AG20443 (cell line): ENCODE data around the gene GORASP2.
A peak's percentile ranks its signal among the peaks of the same experiment; 100 is the strongest.

Experiments
- DNase-seq: peaks from one replicate; pipeline ENCODE4 v3.0.0; 2012; ENCODE audit warnings: low spot score, mixed read lengths

GORASP2 gene

GRCh38 chr2:170923799-170924198 is 5.3 kb upstream of the GORASP2 start:
- DNase-seq = no peak

DNA sequence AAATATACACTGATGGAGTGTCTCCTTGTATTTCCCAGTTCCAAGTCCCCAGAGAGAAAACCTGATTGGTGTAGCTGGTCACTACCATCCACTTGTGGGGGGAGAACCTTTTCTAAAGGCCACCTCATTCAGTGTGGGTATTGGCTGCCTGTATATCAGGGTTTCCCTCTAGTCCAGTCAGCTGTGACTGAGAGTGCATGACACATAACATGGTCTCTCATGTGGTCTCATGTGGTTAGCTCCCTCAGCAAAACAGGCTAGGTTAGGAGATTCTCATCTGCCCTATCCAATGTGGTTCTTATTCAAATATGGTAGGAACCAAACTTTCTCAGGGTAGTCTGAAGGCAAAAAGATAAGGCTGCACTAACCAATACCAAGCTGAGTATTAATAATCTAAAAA is 4.1 kb upstream of the GORASP2 start:
- no peak for DNase-seq

DNA sequence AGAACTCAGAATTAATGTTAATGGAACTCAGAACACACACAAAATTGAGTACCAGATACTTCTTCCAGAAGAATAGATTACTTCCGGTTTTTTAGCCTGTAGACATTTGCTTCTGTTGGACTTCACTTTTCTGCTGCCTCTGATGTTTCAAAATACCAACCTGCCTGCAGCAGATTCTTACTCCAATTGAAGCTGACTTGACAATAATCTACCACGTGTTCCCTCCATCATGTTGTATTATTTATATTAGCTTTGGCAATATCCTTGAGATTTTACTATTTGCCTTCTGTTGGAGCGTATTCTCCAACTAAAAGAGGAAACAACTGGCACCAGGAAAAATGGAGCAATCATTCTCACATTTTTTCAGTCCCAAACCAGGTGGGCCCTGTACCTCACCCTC is 3.1 kb upstream of the GORASP2 start:
- no peak for DNase-seq

DNA sequence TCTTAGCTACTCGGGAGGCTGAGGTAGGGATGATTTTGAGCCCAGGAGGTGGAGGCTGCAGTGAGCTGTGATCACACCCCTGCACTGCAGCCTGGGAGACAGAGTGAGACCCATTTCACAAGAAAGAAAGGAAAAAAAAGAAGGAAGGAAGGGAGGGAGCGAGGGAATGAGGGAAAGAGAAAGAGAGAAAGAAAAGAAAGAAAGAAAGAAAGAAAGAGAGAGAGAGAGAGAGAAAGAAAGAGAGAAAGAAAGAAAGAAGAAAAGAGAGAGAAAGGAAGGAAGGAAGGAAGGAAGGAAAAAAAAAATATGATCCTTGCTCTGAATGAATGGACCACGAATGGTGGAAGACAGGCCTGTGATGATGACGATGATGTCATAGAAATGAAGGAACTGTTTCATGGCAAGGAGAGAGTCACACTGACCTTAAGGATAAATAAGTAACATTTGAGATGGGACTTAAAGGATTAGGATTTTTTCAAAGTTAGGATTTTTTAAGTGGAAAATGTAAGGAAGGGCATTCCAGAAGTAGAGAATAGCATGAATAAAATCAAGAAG is 2.2 kb upstream of the GORASP2 start:
- no peak for DNase-seq

- DNase-seq = no peak
Observed at GRCh38 chr2:170928036-170928823, 823 bp upstream of the GORASP2 start.

DNA sequence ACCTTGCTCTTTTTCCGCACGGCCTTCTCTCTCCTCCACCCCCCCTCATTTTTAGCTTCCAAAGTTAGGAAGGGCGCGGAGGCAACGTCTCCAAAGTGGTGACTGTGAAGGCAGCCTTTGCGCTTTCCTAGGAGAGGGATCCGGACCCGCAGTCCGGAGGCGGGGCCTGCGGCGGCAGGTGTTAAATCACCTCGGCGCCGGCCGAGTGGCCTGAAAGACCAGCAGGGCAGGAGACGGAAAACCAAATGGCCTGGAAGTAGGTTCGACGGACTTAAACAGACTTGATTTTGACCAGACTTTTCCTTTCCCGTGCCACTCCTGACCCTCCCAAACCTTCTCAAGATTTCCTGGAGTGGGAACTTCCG is 615 bp downstream of the GORASP2 start:
- peak; percentile 57 for DNase-seq

DNA sequence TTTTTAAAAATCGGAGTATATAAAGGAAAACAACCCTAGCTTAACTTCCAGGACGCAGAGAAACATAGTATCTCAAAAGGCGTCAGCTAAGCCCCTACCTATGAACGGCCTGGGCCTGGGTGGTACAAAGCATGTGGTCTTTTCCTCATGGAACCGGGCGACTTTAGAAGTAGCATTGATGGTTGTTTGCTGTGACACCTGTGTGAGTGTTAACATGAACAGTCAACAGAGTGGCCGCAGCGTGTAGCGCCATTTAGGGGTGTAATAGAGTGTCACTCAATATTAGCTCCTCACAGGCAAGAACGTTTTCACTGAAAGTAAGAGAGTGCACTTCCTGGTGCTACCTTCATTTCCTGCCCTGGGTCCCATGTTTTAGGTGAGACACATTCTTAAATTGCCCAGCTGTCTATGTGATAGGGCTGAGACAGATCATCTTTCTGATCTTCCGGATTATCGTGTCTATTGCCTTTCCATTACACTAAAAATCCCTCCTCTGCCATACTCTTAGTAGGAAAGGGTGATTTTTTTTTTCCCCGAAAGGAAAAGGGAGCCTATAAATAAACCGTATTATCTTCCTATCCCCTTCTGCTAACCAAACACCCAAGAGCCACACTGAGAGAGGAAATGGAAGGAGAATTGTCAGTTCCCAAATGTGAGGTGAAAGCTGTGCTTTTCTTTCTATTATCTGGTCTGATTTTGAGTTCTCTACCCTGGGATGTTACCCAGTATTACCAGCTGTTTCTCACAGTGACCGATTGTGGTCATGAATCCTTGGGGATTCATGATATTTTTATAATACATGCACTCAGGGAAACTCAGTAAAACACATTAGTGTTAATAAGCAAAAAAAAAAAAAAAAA is 1.3 kb downstream of the GORASP2 start:
- DNase-seq = peak; percentile 31

- no peak for DNase-seq
Observed at GRCh38 chr2:170930991-170931266, 1.9 kb downstream of the GORASP2 start.

DNA sequence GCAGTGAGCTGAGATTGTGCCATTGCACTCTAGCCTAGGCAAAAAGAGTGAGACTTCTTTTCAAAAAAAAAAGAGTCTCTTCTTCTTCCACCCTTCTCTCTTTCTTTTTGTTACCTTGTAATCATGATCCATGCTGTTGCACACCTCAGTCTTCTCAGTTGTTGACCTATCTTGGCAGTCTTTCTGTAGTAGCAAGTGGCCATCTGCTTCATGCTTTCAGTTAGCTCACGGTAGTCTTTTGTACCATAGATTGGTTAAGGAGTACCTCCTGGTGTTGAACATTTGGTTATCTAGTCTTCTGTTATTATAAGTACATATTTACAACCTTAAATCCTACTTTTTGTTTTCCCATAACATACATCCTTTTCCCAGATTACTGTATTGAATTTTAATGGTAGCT is 3.1 kb downstream of the GORASP2 start:
- DNase-seq = no peak

- no peak for DNase-seq
Observed at GRCh38 chr2:170932948-170933347, 3.9 kb downstream of the GORASP2 start.

- no peak for DNase-seq
Observed at GRCh38 chr2:170937709-170938379, 8.8 kb downstream of the GORASP2 start.

- DNase-seq = no peak
Observed at GRCh38 chr2:170940066-170940465, 11.0 kb downstream of the GORASP2 start.

GRCh38 chr2:170942615-170943014 is 13.6 kb downstream of the GORASP2 start:
- no peak for DNase-seq

- DNase-seq = no peak
Observed at GRCh38 chr2:170943041-170943440, 14.0 kb downstream of the GORASP2 start.

DNA sequence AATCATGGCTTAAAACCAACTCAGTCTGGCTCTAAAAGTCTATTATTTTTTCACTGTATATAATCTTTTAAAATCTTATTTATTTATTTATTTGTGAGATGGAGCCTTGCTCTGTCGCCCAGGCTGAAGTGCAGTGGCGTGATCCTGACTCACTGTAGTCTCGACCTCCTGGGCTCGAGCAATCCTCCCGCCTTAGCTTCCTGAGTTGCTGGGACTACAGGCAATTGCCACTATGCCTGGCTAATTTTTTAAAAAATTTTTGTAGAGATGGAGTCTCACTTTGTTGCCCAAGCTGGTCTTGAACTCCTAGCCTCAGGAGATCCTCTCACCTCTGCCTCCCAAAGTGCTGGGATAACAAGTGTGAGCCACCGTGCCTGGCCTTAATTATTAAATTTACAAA is 14.5 kb downstream of the GORASP2 start:
- no peak for DNase-seq

- DNase-seq = no peak
Observed at GRCh38 chr2:170944545-170944944, 15.5 kb downstream of the GORASP2 start.

GRCh38 chr2:170949415-170949814 is 20.4 kb downstream of the GORASP2 start:
- no peak for DNase-seq

- no peak for DNase-seq
Observed at GRCh38 chr2:170950221-170950761, 21.2 kb downstream of the GORASP2 start.

- DNase-seq = no peak
Observed at GRCh38 chr2:170953941-170954340, 24.9 kb downstream of the GORASP2 start.

- no peak for DNase-seq
Observed at GRCh38 chr2:170963386-170963785, 34.3 kb downstream of the GORASP2 start.

GRCh38 chr2:170965446-170966225 is 36.6 kb downstream of the GORASP2 start:
- no peak for DNase-seq
